Measurements from ENCODE around the gene RPUSD1. TPM values are rescaled to one million over a fixed set of nuclear protein-coding genes. Genes with fewer than 3 reads are reported as not detected.
A peak's percentile ranks its signal among the peaks of the same experiment; 100 is the strongest.

RPUSD1 gene
- total RNA-seq, 1 experiment from 2014 or later, result 53.3 TPM

GRCh38 chr16:739560-740458 is 48.4 kb downstream of the RPUSD1 start:
- Histone ChIP-seq H3K4me3 (peak overlapping the region; percentile 91), H3K27me3 (ENCODE audit: insufficient read depth, low read depth) (no peaks in the 10 kb centered on the region), H3K27ac (no peak overlapping the region), H3K4me1 (replicated peaks; ENCODE audit: insufficient read depth) (no peaks in the 10 kb centered on the region; the same call in 1 of the 2 replicates), H3F3A (ENCODE audit: insufficient read depth, low read depth) (peaks cover 5% of the 10 kb centered on the region; the same call in 1 of the 2 replicates), H2AFZ (peak overlapping the region; percentile 96; the same call in 1 of the 2 replicates), H3K79me2 (ENCODE audit: low read depth) (peaks cover 11% of the 10 kb centered on the region; the same call in 1 of the 2 replicates), H3K9me2 (ENCODE audit: insufficient read depth) (no peaks in the 10 kb centered on the region), H4K20me1 (ENCODE audit: insufficient read depth) (no peaks in the 10 kb centered on the region), H3K9me3 (ENCODE audit: insufficient read depth, low read depth) (no peaks in the 10 kb centered on the region), H3K4me2 (peak overlapping the region; percentile 95), H3K36me3 (ENCODE audit: low read depth) (no peaks in the 10 kb centered on the region)
- BruUV-seq (replicated peaks), result no TSS peak
- peak in 1 of 2 experiments; percentile 35 for DNase-seq
- ChIA-PET POLR2A (ENCODE audit: unreplicated experiment) (interaction anchor here (0.5 to 0.6 kb wide), 2 partner anchors 43 to 338 kb away, joined by 3 to 4 read pairs; no protein-coding TSS in a partner anchor), CTCF (interaction anchor here (1.2 kb wide), 1 partner anchor 21 kb away, joined by 5 read pairs; no protein-coding TSS in a partner anchor)
- no peak for TF ChIP-seq EZH2 (IDR thresholded peaks at IDR 0.05; ENCODE audit: low read depth)
- TF ChIP-seq CTCF (conservative IDR thresholded peaks at IDR 0.05), result no peak
- intact Hi-C loops (cut with micrococcal nuclease; ENCODE audit: unreplicated experiment), result loop anchor here (1.0 to 2.0 kb wide), 3 partner anchors 12 to 37 kb away; partner anchors contain the start of gene MSLN

DNA sequence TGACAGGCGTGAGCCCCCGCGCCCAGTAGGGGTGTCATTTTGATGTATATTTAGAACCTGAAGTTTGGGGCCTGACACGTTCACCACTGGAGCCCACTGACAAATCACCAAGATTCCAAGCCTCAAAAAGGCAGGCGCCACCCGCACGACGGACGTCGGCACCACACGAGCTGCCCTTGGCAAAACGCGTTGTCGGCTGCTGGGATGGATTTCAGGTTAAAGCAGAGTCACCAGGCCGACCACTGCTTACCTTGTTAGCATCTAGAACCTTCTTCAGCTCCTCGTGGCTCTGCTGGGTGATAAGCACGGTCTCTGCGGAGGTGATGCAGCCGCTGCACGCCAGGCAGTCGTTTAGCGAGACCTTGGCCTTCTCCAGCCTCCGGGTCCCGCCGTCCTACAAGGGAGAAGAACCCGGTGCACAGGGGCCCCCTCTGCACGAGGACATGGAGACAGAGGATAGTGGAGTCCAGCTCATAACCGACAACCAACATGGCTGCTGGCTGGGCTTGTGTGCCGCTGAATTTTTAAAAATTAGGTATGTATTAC is 51.2 kb downstream of the RPUSD1 start:
- H3K79me2 ChIP-seq (ENCODE audit: low read depth), result peaks cover 11% of the 10 kb centered on the region; the same call in 1 of the 2 replicates
- H2AFZ ChIP-seq, result no peak overlapping the region
- H3K4me1 ChIP-seq (replicated peaks; ENCODE audit: insufficient read depth), result no peaks in the 10 kb centered on the region; the same call in 1 of the 2 replicates
- no peak for TF ChIP-seq EZH2 (IDR thresholded peaks at IDR 0.05; ENCODE audit: low read depth)
- TF ChIP-seq CTCF (conservative IDR thresholded peaks at IDR 0.05), result no peak
- H3K9me3 ChIP-seq (ENCODE audit: insufficient read depth, low read depth), result no peaks in the 10 kb centered on the region
- CTCF ChIA-PET, result no interaction called here
- no TSS peak for BruUV-seq (replicated peaks)
- no peaks in the 10 kb centered on the region for H4K20me1 ChIP-seq (ENCODE audit: insufficient read depth)
- H3K27ac ChIP-seq, result no peak overlapping the region
- no peaks in the 10 kb centered on the region for H3K9me2 ChIP-seq (ENCODE audit: insufficient read depth)
- peaks cover 7% of the 10 kb centered on the region; the same call in 1 of the 2 replicates for H3F3A ChIP-seq (ENCODE audit: insufficient read depth, low read depth)
- no peaks in the 10 kb centered on the region for H3K27me3 ChIP-seq (ENCODE audit: insufficient read depth, low read depth)
- H3K4me3 ChIP-seq, result no peak overlapping the region
- POLR2A ChIA-PET (ENCODE audit: unreplicated experiment), result no interaction called here
- no peak overlapping the region for H3K4me2 ChIP-seq
- DNase-seq, result no peak
- intact Hi-C loops (cut with micrococcal nuclease; ENCODE audit: unreplicated experiment), result no loop called here
- H3K36me3 ChIP-seq (ENCODE audit: low read depth), result no peaks in the 10 kb centered on the region

GRCh38 chr16:735982-736453 is 52.2 kb downstream of the RPUSD1 start:
- Histone ChIP-seq H3K27ac (no peak overlapping the region), H2AFZ (no peak overlapping the region), H4K20me1 (ENCODE audit: insufficient read depth) (no peaks in the 10 kb centered on the region), H3K4me2 (no peak overlapping the region), H3K79me2 (ENCODE audit: low read depth) (peaks cover 11% of the 10 kb centered on the region; the same call in 1 of the 2 replicates), H3K4me1 (replicated peaks; ENCODE audit: insufficient read depth) (no peaks in the 10 kb centered on the region; the same call in 1 of the 2 replicates), H3K27me3 (ENCODE audit: insufficient read depth, low read depth) (no peaks in the 10 kb centered on the region), H3K9me2 (ENCODE audit: insufficient read depth) (no peaks in the 10 kb centered on the region), H3F3A (ENCODE audit: insufficient read depth, low read depth) (peaks cover 5% of the 10 kb centered on the region; the same call in 1 of the 2 replicates), H3K36me3 (ENCODE audit: low read depth) (no peaks in the 10 kb centered on the region), H3K4me3 (no peak overlapping the region), H3K9me3 (ENCODE audit: insufficient read depth, low read depth) (no peaks in the 10 kb centered on the region)
- DNase-seq, result no peak
- BruUV-seq (replicated peaks), result no TSS peak
- ChIA-PET CTCF (no interaction called here), POLR2A (ENCODE audit: unreplicated experiment) (interaction anchor here (0.7 kb wide), 1 partner anchor 228 kb away, joined by 3 read pairs; no protein-coding TSS in a partner anchor)
- intact Hi-C loops (cut with micrococcal nuclease; ENCODE audit: unreplicated experiment), result no loop called here
- TF ChIP-seq CTCF (conservative IDR thresholded peaks at IDR 0.05) (no peak), EZH2 (IDR thresholded peaks at IDR 0.05; ENCODE audit: low read depth) (no peak)

Data from PC-9 (cell line).